GM21786 (cell line): Measurements from ENCODE around the gene ZNF668.
A peak's percentile ranks its signal among the peaks of the same experiment; 100 is the strongest.
"Not testable (repeated sequence)": the region's sequence is repeated elsewhere in the genome, so short reads cannot be mapped to it uniquely, and the experiment has no call there.

Source experiments
- ATAC-seq: cut with Tn5 transposase; IDR thresholded peaks from one replicate; pipeline ENCODE4 v1.9.1; 2021; ENCODE audit not compliant: unreplicated experiment

The ZNF668 gene

DNA sequence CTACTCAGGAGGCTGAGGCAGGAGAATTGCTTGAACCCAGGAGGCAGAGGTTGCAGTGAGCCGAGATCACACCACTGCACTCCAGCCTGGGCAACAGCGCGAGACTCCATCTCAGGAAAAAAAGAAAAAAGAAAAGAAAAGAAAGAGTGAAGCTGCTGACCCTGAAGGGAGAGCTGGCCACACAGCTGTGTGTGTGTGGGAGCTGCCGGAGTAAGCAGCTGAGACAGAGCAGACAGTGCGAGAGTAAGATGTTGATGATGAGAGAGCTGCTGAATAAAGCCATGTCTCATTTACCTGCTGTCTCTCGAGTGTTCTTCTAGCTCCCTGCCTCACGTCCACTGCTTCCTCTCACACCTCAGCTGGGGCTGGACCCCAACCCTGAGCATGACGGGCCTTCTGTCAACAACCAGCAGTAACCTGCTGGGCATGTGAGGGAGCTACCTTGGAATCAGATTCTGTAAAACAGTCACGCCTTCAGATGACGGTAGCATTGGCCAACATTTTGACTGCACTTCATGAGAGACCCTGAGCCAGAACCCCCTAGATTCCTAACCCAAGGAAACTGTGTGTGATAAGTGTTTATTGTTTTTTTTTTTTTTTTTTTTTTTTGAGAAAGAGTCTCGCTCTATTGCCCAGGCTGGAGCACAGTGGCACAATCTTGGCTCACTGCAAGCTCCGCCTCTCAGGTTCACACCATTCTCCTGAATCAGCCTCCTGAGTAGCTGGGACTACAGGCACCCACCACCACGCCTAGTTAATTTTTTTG lies 27.0 kb upstream of the ZNF668 start:
- not testable (repeated sequence) for ATAC-seq

DNA sequence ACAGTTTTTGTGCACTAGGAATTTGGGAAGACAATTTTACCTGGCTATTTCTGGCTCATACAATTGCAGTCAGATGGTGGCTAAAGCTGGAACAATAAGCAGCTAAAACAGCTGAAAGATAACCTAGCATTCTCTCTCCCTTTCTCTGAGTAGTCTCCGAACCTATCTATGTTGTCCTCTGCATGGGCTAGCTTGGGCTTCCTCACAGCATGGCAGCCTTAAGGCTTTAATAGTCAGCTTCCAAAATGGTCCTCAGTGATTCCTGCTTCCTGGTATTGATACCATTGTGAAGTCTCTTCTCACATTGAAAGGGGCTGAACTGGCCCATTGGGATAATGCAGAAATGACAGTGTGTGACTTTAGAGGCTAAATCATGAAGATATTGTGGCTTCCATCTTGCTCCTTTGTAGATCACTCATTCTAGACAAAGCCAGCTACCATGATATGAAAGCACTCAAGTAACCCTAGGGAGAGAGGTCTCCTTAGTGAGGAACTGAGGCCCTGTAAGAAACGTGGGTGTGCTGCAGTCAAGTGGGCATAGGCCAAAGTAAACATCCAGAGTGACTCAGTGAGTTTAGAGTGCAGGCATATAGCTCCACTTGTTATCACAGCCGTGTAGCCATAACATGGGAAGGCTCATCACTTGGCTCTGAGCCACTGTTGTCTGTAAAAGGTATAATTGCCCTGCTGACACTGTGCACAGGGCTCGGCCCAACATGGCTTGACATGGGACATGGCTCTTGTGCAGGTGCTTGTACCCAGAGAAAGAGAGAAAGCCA lies 26.0 kb upstream of the ZNF668 start:
- no peak for ATAC-seq

DNA sequence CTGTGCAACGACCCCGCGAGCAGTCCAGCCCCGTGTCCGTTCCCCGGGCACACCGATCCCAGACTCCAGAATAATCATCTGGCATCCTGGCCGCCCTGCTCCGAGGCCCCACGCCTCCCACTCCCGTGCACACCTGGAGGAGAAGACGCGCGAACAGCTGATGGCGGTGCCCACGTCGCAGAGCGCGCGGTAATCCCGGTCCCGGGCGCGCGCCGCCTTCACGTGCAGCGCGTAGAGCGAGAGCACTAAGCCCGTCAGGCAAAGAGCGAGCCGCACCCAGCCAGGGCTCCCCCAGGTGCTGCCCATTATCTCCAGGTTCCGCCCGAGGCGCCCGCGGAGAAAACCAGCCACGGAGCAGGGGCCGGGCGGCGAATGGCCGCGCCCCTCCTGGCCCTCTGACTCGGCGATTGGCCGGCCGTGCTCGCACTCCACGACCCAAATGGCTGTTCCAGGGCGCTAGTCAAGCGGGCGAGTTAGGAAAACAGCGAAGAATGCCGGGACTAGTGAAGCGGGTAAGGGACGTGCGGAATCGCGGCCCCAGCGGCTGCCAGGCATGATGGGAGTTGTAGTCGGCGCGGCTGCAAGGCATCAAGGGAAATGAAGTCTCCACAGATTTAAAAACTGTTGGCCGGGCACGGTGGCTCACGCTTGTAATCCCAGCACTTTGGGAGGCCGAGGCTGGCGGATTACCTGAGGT lies 20.5 kb upstream of the ZNF668 start, which contains the start of gene VKORC1:
Gene VKORC1, minus strand, starts transcription at position 374 of the 697 bp plus-strand sequence. Its CDS starts 68 bp downstream, at position 306.
- ATAC-seq: peak; percentile 85

DNA sequence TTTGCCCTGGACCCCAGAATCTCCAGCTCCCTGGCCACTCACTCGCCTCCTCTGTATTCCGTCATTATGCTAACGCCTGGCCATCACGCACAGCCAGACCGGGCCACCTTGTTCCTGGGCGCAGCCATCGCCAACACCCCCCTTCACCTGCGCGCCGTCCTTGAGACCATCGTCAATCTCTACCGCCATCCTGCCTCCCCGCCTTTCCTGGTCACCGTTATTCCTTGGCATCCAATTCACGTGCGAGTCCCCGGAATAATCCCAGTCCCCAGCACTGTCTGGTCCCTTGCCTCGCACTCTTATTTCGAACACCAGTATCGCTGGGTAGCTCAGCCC lies 20.0 kb upstream of the ZNF668 start:
- no peak for ATAC-seq

DNA sequence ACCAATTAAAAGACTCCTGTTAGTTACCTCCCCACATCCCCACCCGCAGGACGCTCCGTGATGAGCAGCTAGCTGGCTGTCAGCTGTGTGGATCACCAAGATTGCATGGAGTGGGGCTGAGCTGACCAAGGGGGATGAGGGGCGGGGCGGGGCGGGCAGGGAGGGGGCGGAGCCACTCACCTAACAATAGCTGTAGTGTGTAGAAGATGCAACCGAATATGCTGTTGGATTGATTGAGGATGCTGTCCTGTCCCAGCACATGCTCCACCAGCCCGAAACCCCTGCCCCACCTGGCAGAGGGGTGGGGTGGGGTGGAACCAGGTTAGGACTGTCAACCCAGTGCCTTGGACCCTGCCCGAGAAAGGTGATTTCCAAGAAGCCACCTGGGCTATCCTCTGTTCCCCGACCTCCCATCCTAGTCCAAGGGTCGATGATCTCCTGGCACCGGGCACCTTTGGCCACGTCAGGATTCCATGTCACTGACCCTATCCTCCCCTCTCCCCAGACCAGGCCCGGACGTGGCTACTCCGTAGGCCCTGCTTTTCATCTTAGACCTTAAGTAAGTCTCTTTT lies 19.2 kb upstream of the ZNF668 start:
- ATAC-seq: no peak

DNA sequence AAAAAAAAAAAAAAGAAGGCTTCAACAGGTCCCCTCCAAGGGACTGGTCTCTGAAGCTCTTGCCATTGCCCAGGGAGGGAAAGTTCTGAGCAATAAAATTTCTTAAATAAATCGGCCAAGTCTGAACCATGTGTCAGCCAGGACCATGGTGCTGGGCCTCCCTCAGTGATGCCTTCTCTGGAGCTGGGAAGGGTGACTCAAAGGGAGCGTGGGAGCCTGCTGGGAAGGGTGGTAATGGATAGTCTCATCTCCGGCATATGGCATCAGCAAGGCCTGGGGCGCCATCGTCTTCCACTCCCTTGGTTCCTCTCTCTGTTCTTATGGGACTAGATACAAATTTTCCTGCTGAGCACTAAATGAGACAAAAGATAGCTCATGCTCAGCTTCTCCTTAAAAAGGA lies 18.3 kb upstream of the ZNF668 start:
- ATAC-seq: no peak

DNA sequence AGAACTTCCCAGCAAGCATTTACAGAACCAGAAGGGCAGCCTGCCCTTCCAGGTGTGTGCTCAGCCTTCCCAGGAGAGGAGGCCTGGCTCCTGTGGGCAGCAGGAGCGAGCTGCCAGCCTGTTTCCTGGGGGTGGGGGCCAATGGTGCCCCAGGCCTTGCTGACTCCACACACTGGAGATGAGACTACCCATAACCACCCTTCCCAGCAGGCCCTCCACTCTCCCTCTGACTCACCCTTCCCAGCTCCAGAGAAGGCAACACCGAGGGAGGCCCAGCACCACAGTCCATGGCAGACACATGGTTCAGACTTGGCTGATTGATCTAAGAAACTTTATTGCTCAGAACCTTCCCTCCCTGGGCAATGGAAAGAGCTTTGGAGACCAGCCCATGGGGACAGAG lies 16.5 kb upstream of the ZNF668 start:
- ATAC-seq: no peak

DNA sequence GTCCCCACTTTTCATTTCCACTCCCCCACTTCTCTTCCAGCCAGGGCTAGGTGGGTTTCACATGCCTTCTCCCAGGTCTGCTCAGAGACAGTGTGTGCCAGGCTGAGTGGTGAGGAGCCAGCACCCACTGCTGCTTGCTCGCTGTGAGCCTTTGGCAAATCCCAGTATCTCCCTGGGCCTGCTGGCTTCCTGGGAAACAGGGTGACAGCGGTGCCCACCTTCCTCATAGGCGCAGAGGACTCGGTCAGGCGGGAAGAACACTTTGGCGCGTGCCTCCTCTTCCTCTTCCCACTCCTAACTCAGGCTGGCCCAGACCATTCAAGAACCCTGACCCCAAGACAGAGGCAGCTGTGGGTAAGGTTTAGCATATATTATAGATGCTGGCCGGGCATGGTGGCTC lies 15.2 kb upstream of the ZNF668 start:
- no peak for ATAC-seq

DNA sequence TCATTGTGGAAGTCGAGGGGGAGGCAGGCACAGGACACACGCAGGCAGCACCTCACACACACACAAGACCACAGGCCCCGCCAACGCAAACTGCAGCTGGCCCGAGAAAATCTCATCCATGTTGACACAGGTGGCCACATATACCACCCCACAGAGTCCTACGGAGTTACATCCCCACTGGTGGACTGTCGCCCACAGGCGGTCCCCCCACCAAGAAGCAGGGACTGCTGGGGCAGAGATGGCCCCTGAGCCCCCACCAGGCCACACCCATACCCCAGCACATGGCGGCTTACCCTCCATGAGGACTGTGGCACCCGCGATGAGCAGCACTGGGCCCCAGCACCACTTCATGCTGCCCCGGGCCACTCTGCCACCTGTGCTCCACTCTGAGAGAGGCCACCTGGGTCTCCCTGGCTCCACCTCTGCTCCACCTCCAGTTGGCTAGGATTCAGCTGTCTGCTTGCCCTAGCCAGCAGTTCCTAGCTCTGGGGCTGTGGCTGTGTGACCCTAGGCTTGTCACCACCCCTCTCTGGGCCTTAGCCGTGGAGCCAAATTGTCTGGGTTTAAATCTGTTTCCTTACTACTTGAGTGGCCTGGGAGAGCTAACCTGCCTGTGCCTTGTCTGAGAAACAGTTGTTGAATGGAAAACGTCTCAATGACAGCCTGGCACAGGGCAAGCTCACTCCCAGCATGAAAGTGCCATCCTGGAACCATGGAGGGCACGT lies 14.6 kb upstream of the ZNF668 start, which contains the start of gene PRSS53:
Gene PRSS53, minus strand, starts transcription at position 485 of the 725 bp plus-strand sequence. Its CDS starts 134 bp downstream, at position 351.
- ATAC-seq: no peak

DNA sequence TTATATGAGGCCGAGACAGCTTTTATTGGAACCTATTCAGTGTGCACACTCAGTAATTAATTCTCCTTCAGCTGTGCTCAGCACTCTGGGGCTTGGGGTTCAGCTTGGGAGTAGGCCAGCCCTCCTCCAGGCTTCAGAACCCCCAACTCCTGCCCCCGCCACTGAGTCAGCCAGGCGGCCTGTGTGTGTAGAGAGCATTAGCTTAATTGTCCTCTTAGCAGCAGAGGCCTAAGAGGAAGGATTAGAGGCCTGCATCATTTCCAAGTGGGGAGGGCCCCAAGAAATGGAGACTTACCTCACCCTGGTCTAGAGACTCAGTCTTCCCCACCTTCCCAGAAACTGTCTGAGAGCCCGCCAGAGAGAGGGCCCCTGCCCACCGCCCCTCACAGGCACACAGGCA lies 13.9 kb upstream of the ZNF668 start:
- ATAC-seq: no peak

DNA sequence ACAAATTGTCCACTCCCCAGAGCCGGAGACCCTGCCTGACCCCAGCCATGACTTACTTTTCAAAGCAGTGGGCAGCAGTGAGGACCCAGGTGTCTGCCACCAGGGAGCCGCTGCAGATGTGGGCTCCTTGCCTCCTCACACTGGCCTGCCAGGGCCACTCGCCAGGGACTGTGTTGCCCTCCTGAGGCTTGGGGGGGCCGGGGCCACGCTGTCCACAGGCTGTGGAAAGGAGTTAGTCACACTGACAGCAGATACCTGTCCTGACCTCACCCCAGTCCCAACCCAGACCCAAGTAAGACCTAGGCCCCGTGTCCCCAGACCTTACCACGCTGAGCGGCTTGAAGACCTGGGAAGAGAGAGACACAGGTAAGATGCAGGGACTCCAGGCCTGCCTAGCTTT lies 13.4 kb upstream of the ZNF668 start:
- ATAC-seq: no peak

DNA sequence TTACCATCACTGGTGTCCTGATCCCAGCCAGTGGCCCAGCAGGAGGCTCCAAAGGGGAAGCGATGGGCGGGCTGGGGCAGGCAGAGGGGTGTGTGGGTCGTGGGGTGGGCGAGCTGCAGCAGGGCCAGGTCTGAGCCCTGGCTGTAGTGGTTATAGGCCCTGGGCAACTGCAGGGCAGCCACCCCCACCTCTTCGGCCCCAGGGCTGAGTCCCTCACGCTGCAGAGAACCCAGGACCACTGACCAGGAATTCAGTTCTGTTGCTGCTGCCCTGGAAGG lies 12.5 kb upstream of the ZNF668 start:
- no peak for ATAC-seq

DNA sequence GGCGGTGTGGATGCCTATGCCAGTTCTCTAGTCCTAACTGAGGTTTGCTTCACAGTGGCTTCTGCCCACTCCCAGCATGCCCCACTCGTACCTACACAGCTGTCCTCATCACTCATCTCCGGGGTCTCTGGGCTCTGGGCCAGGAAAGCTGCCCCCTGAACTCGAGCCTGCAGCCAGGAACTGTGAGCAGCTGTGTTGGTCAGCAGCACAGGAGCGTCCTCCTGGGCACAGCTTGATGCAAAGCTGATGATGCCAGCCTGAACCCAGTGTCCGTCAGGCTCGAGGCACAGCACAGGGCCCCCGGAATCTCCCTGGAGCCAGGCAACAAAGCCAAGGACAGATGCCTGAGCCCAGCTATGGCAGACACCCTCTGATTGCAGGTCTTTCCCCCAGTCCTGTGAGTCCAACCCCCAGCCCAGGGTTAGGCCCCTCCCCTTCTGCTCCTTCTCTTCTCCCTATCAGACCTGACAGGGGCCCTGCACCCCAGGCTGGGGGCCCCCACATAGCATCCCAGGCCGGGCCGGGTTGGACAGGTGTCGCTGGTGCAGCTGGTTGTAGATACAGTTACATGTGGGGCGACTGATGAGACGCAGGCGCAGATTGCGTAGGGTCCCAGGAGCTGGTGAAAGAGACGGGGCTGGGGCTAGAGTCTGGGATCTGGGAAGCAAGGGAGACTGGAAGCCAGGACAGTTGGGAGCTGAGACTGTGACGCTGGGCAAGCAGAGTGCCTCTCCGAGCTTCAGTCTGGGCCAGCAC lies 12.0 kb upstream of the ZNF668 start:
- no peak for ATAC-seq

DNA sequence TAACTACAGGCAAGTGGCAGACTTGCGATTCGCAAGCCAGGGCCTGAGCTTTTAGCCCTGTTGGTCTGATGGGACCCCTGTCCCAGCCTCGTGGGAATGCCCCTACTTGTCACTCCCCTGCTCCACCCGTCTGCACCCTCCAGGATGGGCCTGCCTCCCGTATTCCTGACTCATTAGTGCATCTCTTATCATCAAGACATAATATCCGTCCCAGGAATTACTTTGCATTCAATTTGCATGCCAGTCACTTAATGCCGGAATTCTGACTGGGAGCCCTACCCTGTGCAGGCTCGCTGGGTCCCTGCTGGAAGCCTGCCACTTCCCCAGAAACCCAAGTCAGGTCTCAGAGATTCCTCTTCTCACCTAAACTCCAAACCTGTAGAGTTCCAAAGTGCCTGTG lies 11.4 kb upstream of the ZNF668 start:
- no peak for ATAC-seq

DNA sequence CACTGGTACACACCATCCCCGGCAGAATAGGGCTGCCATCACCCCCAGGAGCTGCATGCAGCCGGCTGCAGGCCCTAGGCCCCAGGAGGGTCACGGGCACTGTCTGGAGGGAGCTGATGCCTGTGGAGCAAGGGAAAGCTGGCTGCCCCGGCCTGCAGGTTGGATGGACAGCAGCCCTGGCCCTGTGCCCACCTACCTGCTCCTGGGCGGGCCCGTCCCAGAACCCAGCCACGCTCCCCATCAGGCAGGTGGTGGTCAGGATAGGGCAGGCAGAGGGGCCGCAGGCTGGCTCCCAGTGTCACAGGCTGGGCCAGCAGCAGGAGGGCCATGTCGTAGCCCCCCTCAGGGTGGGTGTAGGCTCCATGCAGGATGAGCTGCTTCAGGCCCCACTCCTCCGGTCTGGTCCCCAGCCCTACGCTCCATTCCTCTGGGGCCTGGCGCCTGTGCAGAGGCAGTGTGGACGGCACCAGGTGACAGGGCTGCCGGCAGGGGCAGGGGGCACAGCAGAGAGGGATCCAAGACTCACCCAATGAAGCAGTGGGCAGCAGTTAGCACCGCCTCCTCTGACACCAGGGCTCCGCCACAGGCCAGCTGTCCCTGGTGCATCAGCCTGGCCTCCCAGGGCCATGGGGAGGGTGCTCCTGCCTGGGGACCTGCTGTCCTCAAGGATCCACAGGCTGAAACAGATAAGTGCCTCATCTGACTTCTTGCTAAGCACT lies 10.7 kb upstream of the ZNF668 start:
- no peak for ATAC-seq

DNA sequence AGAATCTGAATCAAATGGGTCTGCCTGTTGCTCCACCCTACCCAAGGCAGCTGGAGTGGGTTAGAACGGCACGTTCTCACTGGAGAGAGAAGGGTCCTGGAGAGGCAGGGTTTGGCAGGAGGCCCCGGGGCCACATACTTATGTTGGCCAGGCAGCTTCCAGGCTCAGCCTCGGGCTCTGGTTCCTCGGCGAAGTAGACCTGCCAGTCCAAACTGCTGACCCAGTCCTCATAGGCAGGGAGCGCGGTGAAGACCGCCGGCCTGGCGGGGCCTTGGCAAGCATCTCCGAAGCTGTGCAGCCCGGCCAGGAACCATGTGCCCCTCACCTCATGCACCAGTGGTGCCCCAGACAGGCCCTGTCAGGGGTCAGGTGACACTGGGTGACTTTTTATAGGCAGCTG lies 9.9 kb upstream of the ZNF668 start:
- no peak for ATAC-seq

DNA sequence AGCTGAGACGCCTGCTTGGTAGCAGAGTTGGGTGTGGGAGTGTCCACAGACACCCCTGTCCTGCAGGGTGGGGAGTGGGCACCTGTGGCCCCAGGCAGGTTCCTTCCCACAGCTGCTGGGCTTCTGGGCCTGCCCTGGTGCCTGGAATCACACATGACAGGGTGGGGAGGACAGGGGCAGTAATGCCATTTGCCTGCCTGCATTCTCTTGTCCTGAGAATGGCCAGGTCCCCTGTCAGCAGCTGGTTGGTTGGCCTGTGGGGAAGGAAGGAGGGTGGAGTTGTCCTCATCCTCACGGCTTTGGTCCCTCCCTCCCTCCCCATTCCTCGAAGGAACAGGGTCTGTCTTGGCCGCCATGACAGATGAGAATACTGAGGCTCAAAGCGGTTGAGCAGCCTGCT lies 9.5 kb upstream of the ZNF668 start:
- no peak for ATAC-seq

DNA sequence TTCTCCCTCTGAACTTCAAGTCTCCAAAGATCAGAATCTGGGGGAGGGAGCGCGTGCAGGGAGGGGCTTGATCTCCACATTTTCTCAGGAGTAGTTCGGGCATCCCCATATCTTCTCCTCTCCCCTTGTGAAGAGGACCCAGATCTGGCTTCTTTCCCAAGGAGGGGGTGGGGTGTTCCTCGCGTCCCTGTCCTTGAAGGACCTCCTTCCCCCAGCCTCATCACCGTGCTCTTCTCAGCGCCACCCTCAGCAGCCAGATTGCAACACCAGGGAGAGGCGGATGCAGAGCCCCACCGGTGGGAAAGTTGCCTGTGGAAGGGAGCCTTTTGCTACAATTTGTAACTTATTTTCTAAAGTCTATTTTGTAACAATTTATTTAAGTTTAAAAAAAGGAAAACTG lies 9.0 kb upstream of the ZNF668 start:
- no peak for ATAC-seq

DNA sequence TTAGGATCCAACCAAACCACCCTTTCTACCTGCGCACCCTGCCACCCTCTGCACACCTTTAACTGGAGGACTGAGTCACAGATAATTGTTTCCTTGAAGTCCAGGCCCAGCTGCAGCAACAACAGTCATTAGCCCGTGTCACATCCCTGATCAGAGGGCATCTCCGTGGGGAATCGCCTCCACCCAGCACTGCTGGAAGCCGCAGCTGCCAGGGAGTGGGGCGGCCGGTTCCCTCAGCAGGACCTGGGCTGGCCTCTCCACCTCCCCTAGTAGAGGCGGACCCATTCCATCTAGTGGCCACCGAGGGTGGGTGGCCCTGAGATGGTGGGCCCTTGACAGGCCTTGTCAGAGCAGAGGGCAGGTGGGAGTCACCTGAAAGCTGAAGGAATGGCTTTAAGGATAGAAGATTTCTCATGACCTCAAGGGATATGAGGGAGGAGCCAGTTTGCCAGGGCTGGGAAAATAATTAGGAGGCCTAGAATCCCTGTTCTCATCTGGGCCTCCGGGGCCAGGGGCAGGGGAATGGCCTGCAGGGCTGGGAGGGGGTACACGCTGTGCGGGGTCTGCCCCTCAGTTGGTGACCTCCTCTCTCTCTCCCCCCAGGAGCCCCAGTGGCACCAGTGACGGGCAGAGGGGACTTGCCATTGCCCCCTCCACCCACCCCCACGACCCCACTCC lies 8.5 kb upstream of the ZNF668 start:
- ATAC-seq: no peak
